SK-N-SH treated with all-trans-retinoic acid at 6 μM for 48 hours (cell line): ENCODE data around the gene DEPDC5.

Source experiments
- ATAC-seq: fragments of 200-7000 bp; cut with Tn5 transposase; 3 replicates; pipeline ENCODE4 v1.9.1; 2020; ENCODE audit warnings: mild to moderate bottlenecking, moderate library complexity
- BACH2 ChIP-seq: fragments of 250-450 bp; sonication (Bioruptor Pico); IDR thresholded peaks from 2 replicates; pipeline ENCODE4 v1.9.0; 2021; ENCODE audit warnings: mild to moderate bottlenecking, borderline replicate concordance
- CSDC2 ChIP-seq: fragments of 250-450 bp; sonication (Bioruptor Pico); IDR thresholded peaks from 2 replicates; pipeline ENCODE4 v1.5.0; 2020; ENCODE audit warnings: mild to moderate bottlenecking, moderate library complexity
- ESRRG ChIP-seq: fragments of 250-450 bp; sonication (Bioruptor Pico); IDR thresholded peaks from 2 replicates; pipeline ENCODE4 v1.6.1; 2021; ENCODE audit warnings: mild to moderate bottlenecking
- GLIS3 ChIP-seq: fragments of 250-450 bp; sonication (Bioruptor Pico); IDR thresholded peaks from 2 replicates; pipeline ENCODE4 v1.5.0; 2020; ENCODE audit warnings: mild to moderate bottlenecking, moderate library complexity
- ISL1 ChIP-seq: fragments of 250-450 bp; sonication (Bioruptor Pico); IDR thresholded peaks from 2 replicates; pipeline ENCODE4 v2.1.2; 2022; ENCODE audit warnings: mild to moderate bottlenecking, moderate library complexity
- OSR1 ChIP-seq: fragments of 250-450 bp; sonication (Bioruptor Pico); IDR thresholded peaks from 2 replicates; pipeline ENCODE4 v1.8.0; 2022; ENCODE audit warnings: moderate library complexity, mild to moderate bottlenecking, inconsistent platforms
- PATZ1 ChIP-seq: fragments of 250-450 bp; sonication (Bioruptor Pico); IDR thresholded peaks from 2 replicates; pipeline ENCODE4 v1.8.0; 2020; ENCODE audit warnings: mild to moderate bottlenecking, moderate library complexity, borderline replicate concordance
- POU6F1 ChIP-seq: fragments of 250-450 bp; sonication (Bioruptor Pico); IDR thresholded peaks from 2 replicates; pipeline ENCODE4 v1.8.0; 2021; ENCODE audit warnings: low read depth, mild to moderate bottlenecking, moderate library complexity, borderline replicate concordance
- PPARA ChIP-seq: fragments of 250-450 bp; sonication (Bioruptor Pico); IDR thresholded peaks from 2 replicates; pipeline ENCODE4 v1.5.0; 2020; ENCODE audit warnings: mild to moderate bottlenecking, borderline replicate concordance
- RARB ChIP-seq: fragments of 250-450 bp; sonication (Bioruptor Pico); IDR thresholded peaks from 2 replicates; pipeline ENCODE4 v1.8.0; 2021; ENCODE audit warnings: mild to moderate bottlenecking, moderate library complexity
- SNAI2 ChIP-seq: fragments of 250-450 bp; sonication (Bioruptor Pico); IDR thresholded peaks from 2 replicates; pipeline ENCODE4 v1.5.0; 2020; ENCODE audit warnings: mild to moderate bottlenecking, moderate library complexity
- TCF4 ChIP-seq: fragments of 250-450 bp; sonication (Bioruptor Pico); IDR thresholded peaks from 2 replicates; pipeline ENCODE4 v1.8.0; 2021; ENCODE audit warnings: mild to moderate bottlenecking, moderate library complexity, borderline replicate concordance
- TOX ChIP-seq: fragments of 250-450 bp; sonication (Bioruptor Pico); IDR thresholded peaks from 2 replicates; pipeline ENCODE4 v1.8.0; 2021; ENCODE audit warnings: mild to moderate bottlenecking, moderate library complexity, borderline replicate concordance
- ZC3H10 ChIP-seq: fragments of 250-450 bp; sonication (Bioruptor Pico); IDR thresholded peaks from 2 replicates; pipeline ENCODE4 v1.5.1; 2021; ENCODE audit warnings: mild to moderate bottlenecking, moderate library complexity
- ZFP3 ChIP-seq: fragments of 250-450 bp; sonication (Bioruptor Pico); IDR thresholded peaks from 2 replicates; pipeline ENCODE4 v1.5.0; 2020; ENCODE audit warnings: mild to moderate bottlenecking, moderate library complexity
- ZFP30 ChIP-seq: fragments of 450-650 bp; formaldehyde crosslinking; IDR thresholded peaks from 2 replicates; pipeline ENCODE4 v1.5.0; 2022; ENCODE audit warnings: mild to moderate bottlenecking, moderate library complexity
- ZNF565 ChIP-seq: fragments of 450-650 bp; formaldehyde crosslinking; conservative IDR thresholded peaks from 2 replicates; pipeline ENCODE4 v1.5.0; 2020; ENCODE audit warnings: low read depth, mild to moderate bottlenecking, moderate library complexity
- ZNF70 ChIP-seq: fragments of 450-650 bp; formaldehyde crosslinking; IDR thresholded peaks from 2 replicates; pipeline ENCODE4 v1.5.0; 2020; ENCODE audit warnings: mild to moderate bottlenecking, moderate library complexity
- ZNF8 ChIP-seq: fragments of 450-650 bp; formaldehyde crosslinking; IDR thresholded peaks from 2 replicates; pipeline ENCODE4 v1.5.0; 2020; ENCODE audit warnings: mild to moderate bottlenecking, moderate library complexity
- TF ChIP-seq, protein P1 (sequence below): fragments of 250-450 bp; sonication (Bioruptor Pico); IDR thresholded peaks from 2 replicates; pipeline ENCODE4 v1.5.0; 2020; ENCODE audit warnings: mild to moderate bottlenecking, moderate library complexity

DEPDC5 gene

GRCh38 chr22:31846161-31847115, 92.6 kb downstream of the DEPDC5 start:
- no peak for TF ChIP-seq ESRRG
- no peak for TF ChIP-seq TCF4 (CRISPR knock-in tag)
- no peak for TF ChIP-seq CSDC2 (CRISPR knock-in tag)
- no peak for TF ChIP-seq PATZ1 (CRISPR knock-in tag)
- no peak for TF ChIP-seq ZFP3 (CRISPR knock-in tag)
- no peak for TF ChIP-seq OSR1
- no peak for TF ChIP-seq ZNF70 (CRISPR knock-in tag)
- TF ChIP-seq, protein P1, sequence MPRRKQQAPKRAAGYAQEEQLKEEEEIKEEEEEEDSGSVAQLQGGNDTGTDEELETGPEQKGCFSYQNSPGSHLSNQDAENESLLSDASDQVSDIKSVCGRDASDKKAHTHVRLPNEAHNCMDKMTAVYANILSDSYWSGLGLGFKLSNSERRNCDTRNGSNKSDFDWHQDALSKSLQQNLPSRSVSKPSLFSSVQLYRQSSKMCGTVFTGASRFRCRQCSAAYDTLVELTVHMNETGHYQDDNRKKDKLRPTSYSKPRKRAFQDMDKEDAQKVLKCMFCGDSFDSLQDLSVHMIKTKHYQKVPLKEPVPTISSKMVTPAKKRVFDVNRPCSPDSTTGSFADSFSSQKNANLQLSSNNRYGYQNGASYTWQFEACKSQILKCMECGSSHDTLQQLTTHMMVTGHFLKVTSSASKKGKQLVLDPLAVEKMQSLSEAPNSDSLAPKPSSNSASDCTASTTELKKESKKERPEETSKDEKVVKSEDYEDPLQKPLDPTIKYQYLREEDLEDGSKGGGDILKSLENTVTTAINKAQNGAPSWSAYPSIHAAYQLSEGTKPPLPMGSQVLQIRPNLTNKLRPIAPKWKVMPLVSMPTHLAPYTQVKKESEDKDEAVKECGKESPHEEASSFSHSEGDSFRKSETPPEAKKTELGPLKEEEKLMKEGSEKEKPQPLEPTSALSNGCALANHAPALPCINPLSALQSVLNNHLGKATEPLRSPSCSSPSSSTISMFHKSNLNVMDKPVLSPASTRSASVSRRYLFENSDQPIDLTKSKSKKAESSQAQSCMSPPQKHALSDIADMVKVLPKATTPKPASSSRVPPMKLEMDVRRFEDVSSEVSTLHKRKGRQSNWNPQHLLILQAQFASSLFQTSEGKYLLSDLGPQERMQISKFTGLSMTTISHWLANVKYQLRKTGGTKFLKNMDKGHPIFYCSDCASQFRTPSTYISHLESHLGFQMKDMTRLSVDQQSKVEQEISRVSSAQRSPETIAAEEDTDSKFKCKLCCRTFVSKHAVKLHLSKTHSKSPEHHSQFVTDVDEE (CRISPR knock-in tag): no peak
- TF ChIP-seq GLIS3 (CRISPR knock-in tag): no peak
- no peak for TF ChIP-seq POU6F1 (CRISPR knock-in tag)
- no peak for TF ChIP-seq ZFP30
- TF ChIP-seq TOX (CRISPR knock-in tag): no peak
- TF ChIP-seq BACH2 (CRISPR knock-in tag): no peak
- TF ChIP-seq PPARA (CRISPR knock-in tag): no peak
- no peak for TF ChIP-seq SNAI2 (CRISPR knock-in tag)
- TF ChIP-seq, all 23 proteins: peak for 0
- peak; percentile 64 for ATAC-seq

DNA sequence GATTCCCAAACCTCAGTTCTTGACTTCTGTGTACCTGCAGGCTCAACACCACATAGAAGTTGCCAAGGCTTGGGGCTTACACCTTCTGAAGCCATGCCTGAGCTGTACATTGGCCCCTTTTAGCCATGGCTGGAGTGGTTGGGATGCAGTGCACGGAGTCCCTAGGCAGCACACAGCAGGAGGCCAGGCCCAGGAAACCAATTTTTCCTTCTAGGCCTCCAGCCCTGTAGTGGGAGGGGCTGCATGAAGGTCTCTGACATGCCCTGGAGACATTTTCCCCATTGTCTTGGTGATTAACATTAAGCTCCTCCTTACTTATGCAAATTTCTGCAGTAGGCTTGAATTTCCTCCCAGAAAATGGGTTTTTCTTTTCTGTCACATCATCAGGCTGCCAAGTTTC, 94.6 kb downstream of the DEPDC5 start:
- TF ChIP-seq ZFP30: no peak
- TF ChIP-seq GLIS3 (CRISPR knock-in tag): no peak
- ATAC-seq: no peak

DNA sequence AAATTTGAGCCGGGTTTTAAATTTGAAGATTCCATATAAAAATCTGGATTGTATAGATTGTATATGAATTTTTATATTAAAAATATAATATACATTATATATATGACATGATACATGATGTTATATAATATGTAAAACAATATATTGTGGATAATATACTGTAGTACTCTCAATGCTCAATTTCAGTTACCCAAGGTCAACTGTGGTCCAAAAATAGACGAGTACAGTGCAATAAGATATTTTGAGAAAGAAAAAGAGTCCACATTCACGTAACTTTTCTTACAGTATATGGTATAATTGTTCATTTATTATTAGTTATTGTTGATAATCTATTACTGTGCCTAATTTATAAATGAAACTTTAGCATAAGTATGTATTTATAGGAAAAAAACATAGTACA, 96.3 kb downstream of the DEPDC5 start:
- ATAC-seq: no peak
- TF ChIP-seq OSR1: no peak
- no peak for TF ChIP-seq ISL1 (CRISPR knock-in tag)
- TF ChIP-seq RARB (CRISPR knock-in tag): no peak
- TF ChIP-seq, protein P1 (CRISPR knock-in tag): no peak
- no peak for TF ChIP-seq SNAI2 (CRISPR knock-in tag)
- no peak for TF ChIP-seq PPARA (CRISPR knock-in tag)
- no peak for TF ChIP-seq TCF4 (CRISPR knock-in tag)
- no peak for TF ChIP-seq CSDC2 (CRISPR knock-in tag)
- no peak for TF ChIP-seq POU6F1 (CRISPR knock-in tag)
- no peak for TF ChIP-seq GLIS3 (CRISPR knock-in tag)
- no peak for TF ChIP-seq ZNF565 (CRISPR knock-in tag)
- TF ChIP-seq ESRRG: no peak
- no peak for TF ChIP-seq BACH2 (CRISPR knock-in tag)
- TF ChIP-seq ZC3H10 (CRISPR knock-in tag): no peak
- TF ChIP-seq ZNF8 (CRISPR knock-in tag): no peak
- TF ChIP-seq ZFP3 (CRISPR knock-in tag): no peak
- no peak for TF ChIP-seq ZNF70 (CRISPR knock-in tag)
- no peak for TF ChIP-seq ZFP30
